D721Med (cell line): ENCODE data around the gene CNFN.
A peak's percentile ranks its signal among the peaks of the same experiment; 100 is the strongest.

Experiments used
- DNase-seq: peaks from one replicate; pipeline ENCODE4 v3.0.0; 2011; ENCODE audit warnings: low spot score; ENCODE audit not compliant: insufficient read length
- FAIRE-seq: peaks from 2 replicates; lab custom pipeline; 2011; peaks lifted over from hg19 to GRCh38; lab: Jason Lieb, UNC
- CTCF ChIP-seq: IDR thresholded peaks from 2 replicates; pipeline ENCODE4 v1.5.1; 2012; ENCODE audit warnings: mild to moderate bottlenecking, control low read depth; ENCODE audit not compliant: insufficient read depth; ENCODE audit errors: missing control alignments

CNFN gene

GRCh38 chr19:42421591-42422031, 31.5 kb upstream of the CNFN start:
- TF ChIP-seq CTCF: no peak
- FAIRE-seq: no peak
- DNase-seq: no peak

GRCh38 chr19:42421101-42421500, 31.0 kb upstream of the CNFN start:
- TF ChIP-seq CTCF: no peak
- no peak for DNase-seq
- FAIRE-seq: no peak

- no peak for FAIRE-seq
- no peak for DNase-seq
- TF ChIP-seq CTCF: peak; percentile 47
These were observed 30.0 kb upstream of the CNFN start for GRCh38 chr19:42420055-42420544.

GRCh38 chr19:42419309-42419708, 29.2 kb upstream of the CNFN start:
- no peak for TF ChIP-seq CTCF
- FAIRE-seq (no peak), DNase-seq (no peak)

GRCh38 chr19:42412661-42413076, 22.6 kb upstream of the CNFN start:
- TF ChIP-seq CTCF: no peak
- FAIRE-seq: no peak

GRCh38 chr19:42412227-42412626, 22.1 kb upstream of the CNFN start:
- TF ChIP-seq CTCF: no peak
- no peak for DNase-seq
- FAIRE-seq: no peak

More at GRCh38 chr19:42412661-42413076, 22.6 kb upstream of the CNFN start:
- no peak for DNase-seq

- TF ChIP-seq CTCF: no peak
- no peak for FAIRE-seq
- no peak for DNase-seq
These were observed 21.6 kb upstream of the CNFN start for GRCh38 chr19:42411581-42412178.
